GM12892 (cell line): Measurements from ENCODE around the gene CLIC5.

Source experiments
- POLR2A ChIP-seq: IDR thresholded peaks from 2 replicates; pipeline ENCODE4 v1.6.1; 2011; ENCODE audit warnings: low read depth, low read length, control low read depth
- TAF1 ChIP-seq: IDR thresholded peaks from 2 replicates; pipeline ENCODE4 v1.6.1; 2011; ENCODE audit warnings: low read depth, mild to moderate bottlenecking, control low read depth, low read length, borderline replicate concordance

GRCh38 chr6:45952546-45952945 is 63.1 kb downstream of the CLIC5 start:
- TF ChIP-seq POLR2A (no peak), TAF1 (no peak)
